SK-N-SH treated with all-trans-retinoic acid at 6 μM for 48 hours (cell line): Measurements from ENCODE around the gene NRAP.

ENCODE experiments used
- ATAC-seq: fragments of 200-7000 bp; cut with Tn5 transposase; 3 replicates; pipeline ENCODE4 v1.9.1; 2020; ENCODE audit warnings: mild to moderate bottlenecking, moderate library complexity
- CREB5 ChIP-seq: fragments of 250-450 bp; sonication (Bioruptor Pico); IDR thresholded peaks from 2 replicates; pipeline ENCODE4 v1.5.1; 2020; ENCODE audit warnings: low read depth, mild to moderate bottlenecking, moderate library complexity
- CSDC2 ChIP-seq: fragments of 250-450 bp; sonication (Bioruptor Pico); IDR thresholded peaks from 2 replicates; pipeline ENCODE4 v1.5.0; 2020; ENCODE audit warnings: mild to moderate bottlenecking, moderate library complexity
- ESRRG ChIP-seq: fragments of 250-450 bp; sonication (Bioruptor Pico); IDR thresholded peaks from 2 replicates; pipeline ENCODE4 v1.6.1; 2021; ENCODE audit warnings: mild to moderate bottlenecking
- GLIS3 ChIP-seq: fragments of 250-450 bp; sonication (Bioruptor Pico); IDR thresholded peaks from 2 replicates; pipeline ENCODE4 v1.5.0; 2020; ENCODE audit warnings: mild to moderate bottlenecking, moderate library complexity
- ISL1 ChIP-seq: fragments of 250-450 bp; sonication (Bioruptor Pico); IDR thresholded peaks from 2 replicates; pipeline ENCODE4 v2.1.2; 2022; ENCODE audit warnings: mild to moderate bottlenecking, moderate library complexity
- PPARA ChIP-seq: fragments of 250-450 bp; sonication (Bioruptor Pico); IDR thresholded peaks from 2 replicates; pipeline ENCODE4 v1.5.0; 2020; ENCODE audit warnings: mild to moderate bottlenecking, borderline replicate concordance
- RARB ChIP-seq: fragments of 250-450 bp; sonication (Bioruptor Pico); IDR thresholded peaks from 2 replicates; pipeline ENCODE4 v1.8.0; 2021; ENCODE audit warnings: mild to moderate bottlenecking, moderate library complexity
- TCF4 ChIP-seq: fragments of 250-450 bp; sonication (Bioruptor Pico); IDR thresholded peaks from 2 replicates; pipeline ENCODE4 v1.8.0; 2021; ENCODE audit warnings: mild to moderate bottlenecking, moderate library complexity, borderline replicate concordance
- TSHZ2 ChIP-seq: fragments of 250-450 bp; sonication (Bioruptor Pico); IDR thresholded peaks from 2 replicates; pipeline ENCODE4 v1.5.0; 2020; ENCODE audit warnings: mild to moderate bottlenecking, moderate library complexity
- ZC3H10 ChIP-seq: fragments of 250-450 bp; sonication (Bioruptor Pico); IDR thresholded peaks from 2 replicates; pipeline ENCODE4 v1.5.1; 2021; ENCODE audit warnings: mild to moderate bottlenecking, moderate library complexity
- ZFP3 ChIP-seq: fragments of 250-450 bp; sonication (Bioruptor Pico); IDR thresholded peaks from 2 replicates; pipeline ENCODE4 v1.5.0; 2020; ENCODE audit warnings: mild to moderate bottlenecking, moderate library complexity
- ZNF565 ChIP-seq: fragments of 450-650 bp; formaldehyde crosslinking; conservative IDR thresholded peaks from 2 replicates; pipeline ENCODE4 v1.5.0; 2020; ENCODE audit warnings: low read depth, mild to moderate bottlenecking, moderate library complexity
- ZNF70 ChIP-seq: fragments of 450-650 bp; formaldehyde crosslinking; IDR thresholded peaks from 2 replicates; pipeline ENCODE4 v1.5.0; 2020; ENCODE audit warnings: mild to moderate bottlenecking, moderate library complexity
- TF ChIP-seq, protein P1 (sequence below): fragments of 250-450 bp; sonication (Bioruptor Pico); IDR thresholded peaks from 2 replicates; pipeline ENCODE4 v1.5.1; 2021; ENCODE audit warnings: mild to moderate bottlenecking, moderate library complexity
- TF ChIP-seq, protein P2 (sequence below): fragments of 250-450 bp; sonication (Bioruptor Pico); IDR thresholded peaks from 2 replicates; pipeline ENCODE4 v1.8.0; 2020; ENCODE audit warnings: mild to moderate bottlenecking, moderate library complexity, borderline replicate concordance

NRAP gene

DNA sequence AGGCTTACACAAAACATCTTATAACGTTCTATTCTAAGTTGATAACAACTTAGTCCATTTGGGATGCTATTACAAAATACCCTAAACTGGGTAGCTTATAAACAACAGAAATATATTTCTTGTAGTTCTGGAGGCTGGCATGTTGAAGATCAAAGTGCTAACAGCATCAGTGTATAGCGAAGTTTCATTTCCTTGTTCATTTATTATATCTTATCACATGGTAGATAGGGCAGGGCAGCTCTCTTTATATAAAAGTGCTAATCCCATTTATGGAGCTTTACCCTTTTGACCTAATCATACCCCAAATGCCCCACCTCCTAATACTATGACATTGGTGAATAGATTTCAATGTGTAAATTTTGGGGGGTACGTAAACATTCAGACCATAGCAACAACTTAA is 22.2 kb upstream of the NRAP start:
- TF ChIP-seq ZC3H10 (CRISPR knock-in tag) (no peak), CSDC2 (CRISPR knock-in tag) (no peak), CREB5 (CRISPR knock-in tag) (no peak)
- no peak for ATAC-seq

DNA sequence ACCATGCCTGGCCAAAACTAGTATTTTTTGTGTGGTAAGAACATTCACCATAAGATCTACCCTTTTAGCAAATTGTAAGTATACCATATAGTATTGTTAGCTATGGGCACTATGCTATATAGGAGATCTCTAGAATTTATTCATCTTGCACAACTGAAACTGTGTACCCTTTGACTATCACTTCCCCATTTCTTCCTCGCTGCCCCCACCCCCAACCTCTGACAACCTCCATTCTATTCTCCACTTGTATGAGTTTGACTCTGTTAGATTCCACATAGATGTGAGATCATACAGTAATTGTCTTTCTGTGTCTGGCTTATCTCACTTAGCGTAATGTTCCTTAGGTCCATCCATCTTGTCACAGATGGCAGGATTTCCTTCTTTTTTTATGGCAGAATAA is 19.5 kb upstream of the NRAP start:
- ATAC-seq = no peak
- TF ChIP-seq RARB (no peak), ISL1 (CRISPR knock-in tag) (no peak), TSHZ2 (CRISPR knock-in tag) (no peak), PPARA (CRISPR knock-in tag) (no peak), ZFP3 (no peak), ZC3H10 (CRISPR knock-in tag) (no peak)
- TF ChIP-seq, protein P1, sequence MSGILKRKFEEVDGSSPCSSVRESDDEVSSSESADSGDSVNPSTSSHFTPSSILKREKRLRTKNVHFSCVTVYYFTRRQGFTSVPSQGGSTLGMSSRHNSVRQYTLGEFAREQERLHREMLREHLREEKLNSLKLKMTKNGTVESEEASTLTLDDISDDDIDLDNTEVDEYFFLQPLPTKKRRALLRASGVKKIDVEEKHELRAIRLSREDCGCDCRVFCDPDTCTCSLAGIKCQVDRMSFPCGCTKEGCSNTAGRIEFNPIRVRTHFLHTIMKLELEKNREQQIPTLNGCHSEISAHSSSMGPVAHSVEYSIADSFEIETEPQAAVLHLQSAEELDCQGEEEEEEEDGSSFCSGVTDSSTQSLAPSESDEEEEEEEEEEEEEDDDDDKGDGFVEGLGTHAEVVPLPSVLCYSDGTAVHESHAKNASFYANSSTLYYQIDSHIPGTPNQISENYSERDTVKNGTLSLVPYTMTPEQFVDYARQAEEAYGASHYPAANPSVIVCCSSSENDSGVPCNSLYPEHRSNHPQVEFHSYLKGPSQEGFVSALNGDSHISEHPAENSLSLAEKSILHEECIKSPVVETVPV (CRISPR knock-in tag) = no peak

DNA sequence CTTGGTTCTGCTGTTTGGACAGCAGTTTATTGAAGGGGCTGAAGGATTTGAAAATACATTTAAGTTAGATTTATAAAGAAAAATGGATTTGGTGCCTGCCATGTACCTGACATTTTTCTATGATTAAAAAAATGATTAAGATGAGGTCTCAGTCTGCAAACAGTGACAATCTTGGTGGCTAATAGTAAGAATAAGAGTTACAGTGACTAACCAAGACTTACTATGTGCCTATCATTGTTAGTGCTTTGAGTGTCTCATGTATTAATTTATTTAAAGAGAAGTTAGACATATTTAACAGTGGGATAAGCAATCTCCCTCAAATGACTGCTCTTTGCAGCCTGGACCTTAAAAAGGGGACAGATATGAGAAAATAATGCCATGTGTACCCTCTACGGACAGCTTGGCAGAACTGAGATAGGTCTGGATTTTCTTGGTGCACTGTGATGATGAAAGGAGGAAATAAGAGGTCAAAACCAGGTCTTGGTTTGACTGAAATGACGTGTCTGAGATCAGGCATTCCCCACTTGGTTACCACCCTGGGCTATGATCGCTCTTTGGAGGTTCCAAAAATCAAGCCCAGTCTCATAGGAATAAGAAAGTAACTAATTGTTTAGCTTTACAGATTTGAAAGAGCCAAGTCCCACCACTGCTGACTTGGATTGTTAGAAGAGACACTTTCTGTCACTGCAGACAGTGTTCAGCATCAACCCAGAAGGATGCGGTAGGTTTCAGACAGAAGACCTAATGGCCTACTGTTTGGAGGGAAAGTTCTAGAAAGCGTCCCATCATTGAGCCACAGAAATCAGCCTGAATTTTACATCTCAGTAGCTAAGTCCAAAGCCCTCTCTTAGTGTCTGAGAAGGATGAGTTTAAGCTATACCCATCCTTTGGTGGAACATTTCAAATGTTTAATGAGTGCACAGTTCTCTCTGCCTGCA is 18.0 kb upstream of the NRAP start:
- no peak for ATAC-seq
- TF ChIP-seq ESRRG (CRISPR knock-in tag) (no peak), TCF4 (no peak), CREB5 (CRISPR knock-in tag) (no peak), PPARA (CRISPR knock-in tag) (no peak), GLIS3 (CRISPR knock-in tag) (no peak), CSDC2 (CRISPR knock-in tag) (no peak), ZNF70 (CRISPR knock-in tag) (no peak), RARB (no peak), ZNF565 (CRISPR knock-in tag) (no peak), ZC3H10 (CRISPR knock-in tag) (no peak)
- TF ChIP-seq, protein P1 (CRISPR knock-in tag) = no peak
- TF ChIP-seq, protein P2, sequence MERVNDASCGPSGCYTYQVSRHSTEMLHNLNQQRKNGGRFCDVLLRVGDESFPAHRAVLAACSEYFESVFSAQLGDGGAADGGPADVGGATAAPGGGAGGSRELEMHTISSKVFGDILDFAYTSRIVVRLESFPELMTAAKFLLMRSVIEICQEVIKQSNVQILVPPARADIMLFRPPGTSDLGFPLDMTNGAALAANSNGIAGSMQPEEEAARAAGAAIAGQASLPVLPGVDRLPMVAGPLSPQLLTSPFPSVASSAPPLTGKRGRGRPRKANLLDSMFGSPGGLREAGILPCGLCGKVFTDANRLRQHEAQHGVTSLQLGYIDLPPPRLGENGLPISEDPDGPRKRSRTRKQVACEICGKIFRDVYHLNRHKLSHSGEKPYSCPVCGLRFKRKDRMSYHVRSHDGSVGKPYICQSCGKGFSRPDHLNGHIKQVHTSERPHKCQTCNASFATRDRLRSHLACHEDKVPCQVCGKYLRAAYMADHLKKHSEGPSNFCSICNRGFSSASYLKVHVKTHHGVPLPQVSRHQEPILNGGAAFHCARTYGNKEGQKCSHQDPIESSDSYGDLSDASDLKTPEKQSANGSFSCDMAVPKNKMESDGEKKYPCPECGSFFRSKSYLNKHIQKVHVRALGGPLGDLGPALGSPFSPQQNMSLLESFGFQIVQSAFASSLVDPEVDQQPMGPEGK (CRISPR knock-in tag) = no peak
